Neural progenitor cell (in vitro differentiated cells): ENCODE results near the gene PTGDS.

Experiments used
- EZH2 ChIP-seq: fragments of 200-600 bp; sonication (generic); IDR thresholded peaks from 2 replicates; pipeline ENCODE4 v1.6.1; 2017; ENCODE audit warnings: antibody characterized with exemption, mild to moderate bottlenecking, moderate library complexity
- EZH2phosphoT487 ChIP-seq: fragments of 200-600 bp; sonication (generic); IDR thresholded peaks from 2 replicates; pipeline ENCODE4 v1.6.1; 2017; ENCODE audit warnings: antibody characterized with exemption
- TF ChIP-seq, protein P1 (sequence below): fragments of 200-600 bp; sonication (generic); IDR thresholded peaks from 2 replicates; pipeline ENCODE4 v1.5.1; 2017; ENCODE audit warnings: antibody characterized with exemption, mild to moderate bottlenecking

- TF ChIP-seq, protein P1, sequence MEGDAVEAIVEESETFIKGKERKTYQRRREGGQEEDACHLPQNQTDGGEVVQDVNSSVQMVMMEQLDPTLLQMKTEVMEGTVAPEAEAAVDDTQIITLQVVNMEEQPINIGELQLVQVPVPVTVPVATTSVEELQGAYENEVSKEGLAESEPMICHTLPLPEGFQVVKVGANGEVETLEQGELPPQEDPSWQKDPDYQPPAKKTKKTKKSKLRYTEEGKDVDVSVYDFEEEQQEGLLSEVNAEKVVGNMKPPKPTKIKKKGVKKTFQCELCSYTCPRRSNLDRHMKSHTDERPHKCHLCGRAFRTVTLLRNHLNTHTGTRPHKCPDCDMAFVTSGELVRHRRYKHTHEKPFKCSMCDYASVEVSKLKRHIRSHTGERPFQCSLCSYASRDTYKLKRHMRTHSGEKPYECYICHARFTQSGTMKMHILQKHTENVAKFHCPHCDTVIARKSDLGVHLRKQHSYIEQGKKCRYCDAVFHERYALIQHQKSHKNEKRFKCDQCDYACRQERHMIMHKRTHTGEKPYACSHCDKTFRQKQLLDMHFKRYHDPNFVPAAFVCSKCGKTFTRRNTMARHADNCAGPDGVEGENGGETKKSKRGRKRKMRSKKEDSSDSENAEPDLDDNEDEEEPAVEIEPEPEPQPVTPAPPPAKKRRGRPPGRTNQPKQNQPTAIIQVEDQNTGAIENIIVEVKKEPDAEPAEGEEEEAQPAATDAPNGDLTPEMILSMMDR = no peak
- TF ChIP-seq EZH2 (no peak), EZH2phosphoT487 (no peak)
Measured at GRCh38 chr9:137012694-137013570, 35.6 kb downstream of the PTGDS start.
